PFSK-1 (cell line): Measurements from ENCODE around the gene GOLGA8B.

Experiments
- FOXP2 ChIP-seq: optimal IDR thresholded peaks from 2 replicates; pipeline ENCODE3; 2011; ENCODE audit warnings: borderline replicate concordance, control low read depth, inconsistent platforms; ENCODE audit not compliant: insufficient read depth; ENCODE audit errors: extremely low read length, extremely low read depth
- POLR2AphosphoS5 ChIP-seq: IDR thresholded peaks from 2 replicates; pipeline ENCODE4 v1.6.1; 2012; ENCODE audit warnings: low read depth, mild to moderate bottlenecking, control low read depth, low read length, moderate library complexity
- SIN3A ChIP-seq: IDR thresholded peaks from 2 replicates; pipeline ENCODE4 v1.6.1; 2012; ENCODE audit warnings: mild to moderate bottlenecking, low read length, moderate library complexity, borderline replicate concordance; ENCODE audit not compliant: insufficient read depth
- TAF1 ChIP-seq: IDR thresholded peaks from 2 replicates; pipeline ENCODE4 v1.6.1; 2012; ENCODE audit warnings: low read length, control low read depth, borderline replicate concordance; ENCODE audit not compliant: insufficient read depth
- TF ChIP-seq, protein P1 (sequence below), 2 experiments: IDR thresholded peaks; 2 replicates each; pipeline versions ENCODE4 v1.6.1 to v1.8.0; 2011 to 2012; ENCODE audit warnings: low read depth in 2 of 2, low read length in 2 of 2, control low read depth in 1 of 2, inconsistent platforms in 1 of 2, mild to moderate bottlenecking in 1 of 2, moderate library complexity in 1 of 2; ENCODE audit not compliant: insufficient read depth in 1 of 2

Gene GOLGA8B

DNA sequence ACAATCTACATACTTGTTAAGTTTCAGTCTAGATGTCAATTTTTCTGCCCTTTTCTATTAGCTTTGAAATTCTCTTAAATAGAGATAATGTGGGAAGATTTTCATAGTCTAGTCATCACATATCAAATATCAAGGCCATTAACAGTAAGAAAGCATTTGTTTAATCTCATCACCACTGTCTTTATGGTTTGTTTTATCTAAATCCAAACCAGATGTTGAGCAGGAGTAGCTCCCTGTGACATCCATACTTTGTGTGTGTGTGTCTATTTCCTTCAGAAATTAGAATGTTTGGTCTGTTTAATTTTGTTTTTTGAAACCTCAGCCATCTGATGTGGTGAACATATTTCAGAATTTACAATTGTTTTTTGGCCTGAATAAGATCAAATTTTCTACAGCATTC, 23.1 kb upstream of the GOLGA8B start:
- TF ChIP-seq TAF1: no peak
- TF ChIP-seq POLR2AphosphoS5: no peak
- TF ChIP-seq FOXP2: no peak
- no peak for TF ChIP-seq SIN3A
- TF ChIP-seq, protein P1, sequence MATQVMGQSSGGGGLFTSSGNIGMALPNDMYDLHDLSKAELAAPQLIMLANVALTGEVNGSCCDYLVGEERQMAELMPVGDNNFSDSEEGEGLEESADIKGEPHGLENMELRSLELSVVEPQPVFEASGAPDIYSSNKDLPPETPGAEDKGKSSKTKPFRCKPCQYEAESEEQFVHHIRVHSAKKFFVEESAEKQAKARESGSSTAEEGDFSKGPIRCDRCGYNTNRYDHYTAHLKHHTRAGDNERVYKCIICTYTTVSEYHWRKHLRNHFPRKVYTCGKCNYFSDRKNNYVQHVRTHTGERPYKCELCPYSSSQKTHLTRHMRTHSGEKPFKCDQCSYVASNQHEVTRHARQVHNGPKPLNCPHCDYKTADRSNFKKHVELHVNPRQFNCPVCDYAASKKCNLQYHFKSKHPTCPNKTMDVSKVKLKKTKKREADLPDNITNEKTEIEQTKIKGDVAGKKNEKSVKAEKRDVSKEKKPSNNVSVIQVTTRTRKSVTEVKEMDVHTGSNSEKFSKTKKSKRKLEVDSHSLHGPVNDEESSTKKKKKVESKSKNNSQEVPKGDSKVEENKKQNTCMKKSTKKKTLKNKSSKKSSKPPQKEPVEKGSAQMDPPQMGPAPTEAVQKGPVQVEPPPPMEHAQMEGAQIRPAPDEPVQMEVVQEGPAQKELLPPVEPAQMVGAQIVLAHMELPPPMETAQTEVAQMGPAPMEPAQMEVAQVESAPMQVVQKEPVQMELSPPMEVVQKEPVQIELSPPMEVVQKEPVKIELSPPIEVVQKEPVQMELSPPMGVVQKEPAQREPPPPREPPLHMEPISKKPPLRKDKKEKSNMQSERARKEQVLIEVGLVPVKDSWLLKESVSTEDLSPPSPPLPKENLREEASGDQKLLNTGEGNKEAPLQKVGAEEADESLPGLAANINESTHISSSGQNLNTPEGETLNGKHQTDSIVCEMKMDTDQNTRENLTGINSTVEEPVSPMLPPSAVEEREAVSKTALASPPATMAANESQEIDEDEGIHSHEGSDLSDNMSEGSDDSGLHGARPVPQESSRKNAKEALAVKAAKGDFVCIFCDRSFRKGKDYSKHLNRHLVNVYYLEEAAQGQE (IDR thresholded peaks at IDR 0.05; ENCODE audit: insufficient read depth in 1 of 2, low read depth in 2 of 2, low read length in 2 of 2): no peak

DNA sequence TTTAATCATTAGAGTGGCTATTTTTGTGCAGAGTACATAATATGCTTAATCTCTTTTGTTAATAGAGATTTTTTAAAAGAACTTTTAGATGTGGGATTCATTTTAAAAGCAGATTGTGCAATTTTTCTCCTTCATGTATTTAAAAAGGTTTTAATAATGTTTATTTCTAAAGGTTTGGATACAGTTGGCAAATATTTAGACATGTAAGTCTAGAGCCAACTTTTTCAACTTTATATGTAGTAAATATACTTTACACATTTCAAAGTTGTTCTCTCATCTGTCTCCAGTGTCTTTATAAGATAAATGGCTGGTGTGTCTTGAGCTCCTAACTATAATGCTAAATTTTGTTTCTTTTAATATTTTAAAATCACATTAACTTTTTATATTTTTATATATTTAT, 22.7 kb upstream of the GOLGA8B start:
- TF ChIP-seq SIN3A (no peak), TAF1 (no peak), POLR2AphosphoS5 (no peak), FOXP2 (no peak)
- TF ChIP-seq, protein P1 (IDR thresholded peaks at IDR 0.05; ENCODE audit: insufficient read depth in 1 of 2, low read depth in 2 of 2, low read length in 2 of 2): no peak

DNA sequence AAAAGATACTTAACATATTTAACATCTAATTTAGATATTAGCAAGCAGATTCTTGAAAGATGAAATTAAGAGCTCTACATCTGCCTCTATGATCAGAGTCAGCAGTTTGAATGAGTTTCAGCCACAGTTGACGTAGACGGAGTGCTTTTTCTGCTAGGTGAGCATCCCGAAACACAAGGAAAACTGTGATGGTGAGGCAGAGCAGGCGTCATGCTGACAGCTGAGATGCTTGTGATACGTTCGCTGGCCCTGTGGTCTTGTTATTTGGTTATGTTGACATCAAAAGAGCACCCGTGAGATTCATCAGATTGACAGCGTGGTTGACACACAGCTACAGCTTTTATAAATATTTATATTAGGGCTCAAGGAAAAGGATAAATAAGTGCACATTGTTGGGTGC, 19.6 kb upstream of the GOLGA8B start:
- TF ChIP-seq TAF1 (no peak), POLR2AphosphoS5 (no peak), FOXP2 (no peak), SIN3A (no peak)
- TF ChIP-seq, protein P1 (IDR thresholded peaks at IDR 0.05; ENCODE audit: insufficient read depth in 1 of 2, low read depth in 2 of 2, low read length in 2 of 2): no peak

DNA sequence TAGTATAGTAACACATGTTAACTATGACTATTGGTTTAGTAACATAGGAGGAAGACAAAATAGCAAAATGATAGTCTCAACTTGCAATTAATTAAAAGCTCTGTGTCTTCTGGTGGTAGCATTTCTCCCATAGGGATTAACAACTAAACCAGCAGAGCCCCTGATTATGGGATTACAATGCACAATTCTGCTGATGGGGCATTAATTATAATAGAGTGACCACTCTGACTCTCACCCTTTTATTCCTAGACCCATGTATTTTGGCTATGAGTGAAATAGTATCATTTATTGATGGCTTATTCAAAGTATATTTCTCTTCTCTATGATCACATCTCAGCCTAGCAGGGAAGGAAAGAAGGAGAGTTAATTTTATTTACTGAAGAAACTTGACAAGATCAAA, 17.5 kb upstream of the GOLGA8B start:
- TF ChIP-seq, protein P1 (IDR thresholded peaks at IDR 0.05; ENCODE audit: insufficient read depth in 1 of 2, low read depth in 2 of 2, low read length in 2 of 2): no peak
- TF ChIP-seq SIN3A (no peak), TAF1 (no peak), POLR2AphosphoS5 (no peak), FOXP2 (no peak)
